ENCODE measurements around the gene KDM4D.
"Not testable (repeated sequence)": the region's sequence is repeated elsewhere in the genome, so short reads cannot be mapped to it uniquely, and the experiment has no call there.

Gene KDM4D

DNA sequence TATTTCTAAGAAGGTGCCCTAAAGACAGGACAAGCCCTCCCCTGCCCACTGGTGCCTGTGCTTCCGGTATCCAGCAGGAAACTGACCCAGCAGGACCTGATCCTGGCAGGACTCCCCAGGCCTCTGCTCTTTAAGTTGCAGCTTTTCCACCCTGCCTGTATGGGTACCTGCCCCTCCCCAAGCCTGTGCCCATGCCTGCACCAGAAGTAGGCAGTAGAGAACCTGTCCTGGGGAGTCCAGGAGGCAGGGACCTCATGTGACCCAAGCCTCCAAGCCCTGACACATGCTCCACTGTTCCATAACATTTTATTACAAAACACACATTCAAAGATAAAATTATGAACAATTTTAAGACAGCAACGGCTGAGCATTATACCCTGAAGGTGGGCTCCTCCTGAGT is 14.3 kb upstream of the KDM4D start:
- no peak for DNase-seq

DNA sequence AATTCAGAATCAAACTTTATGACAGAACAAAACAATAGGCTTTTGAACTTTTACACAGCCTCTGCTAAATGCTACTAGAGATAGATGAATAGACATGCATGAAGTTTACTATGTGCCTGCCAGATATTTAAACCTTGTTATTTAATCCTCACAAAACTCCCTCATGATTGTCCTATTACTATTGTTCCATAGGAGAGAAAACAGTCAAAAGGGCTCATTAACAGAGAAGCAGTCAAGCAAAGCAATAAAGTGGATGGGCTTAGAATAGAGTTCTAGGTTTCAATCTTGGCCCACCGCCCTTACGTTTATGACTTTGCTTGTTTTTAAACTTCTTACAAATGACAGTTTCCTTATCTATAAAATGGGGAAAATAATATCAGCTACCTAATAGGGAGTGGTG is 13.0 kb upstream of the KDM4D start:
- no peak for DNase-seq

DNA sequence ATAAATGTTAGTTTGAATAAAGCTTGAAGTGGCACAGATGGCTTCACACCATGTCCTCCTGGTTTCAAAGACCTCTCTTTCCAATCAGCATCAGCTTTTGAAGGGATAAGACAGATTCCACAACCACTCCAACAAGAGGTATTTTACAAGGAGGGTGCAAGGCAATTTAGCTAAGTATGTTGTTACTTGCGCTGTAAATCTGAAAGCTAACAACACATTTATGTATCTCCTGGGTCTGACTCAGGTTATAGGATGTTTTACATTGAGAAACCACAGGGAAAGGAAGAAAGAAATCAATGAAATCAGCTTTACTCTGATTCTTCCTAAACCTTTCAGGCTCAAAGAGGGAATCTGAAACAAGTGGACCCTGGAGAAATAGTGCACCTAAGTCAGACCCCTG is 12.3 kb upstream of the KDM4D start:
- no peak for DNase-seq

DNA sequence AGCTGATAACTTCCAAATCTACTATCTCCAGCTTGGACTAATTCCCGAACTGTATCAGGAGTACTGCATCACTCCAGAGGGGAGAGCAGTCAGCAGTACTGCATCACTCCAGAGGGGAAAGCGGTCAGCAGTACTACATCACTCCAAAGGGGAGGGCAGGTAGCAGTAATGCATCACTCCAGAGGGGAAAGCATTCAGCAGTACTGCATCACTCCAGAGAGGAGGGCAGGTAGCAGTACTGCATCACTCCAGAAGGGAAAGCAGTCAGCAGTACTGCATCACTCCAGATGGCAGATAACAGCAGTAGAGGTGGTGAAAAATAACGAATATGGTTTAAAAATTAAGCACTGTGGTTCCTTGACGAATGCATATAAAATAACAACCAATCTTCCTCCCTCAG is 8.6 kb upstream of the KDM4D start:
- no peak for DNase-seq

DNA sequence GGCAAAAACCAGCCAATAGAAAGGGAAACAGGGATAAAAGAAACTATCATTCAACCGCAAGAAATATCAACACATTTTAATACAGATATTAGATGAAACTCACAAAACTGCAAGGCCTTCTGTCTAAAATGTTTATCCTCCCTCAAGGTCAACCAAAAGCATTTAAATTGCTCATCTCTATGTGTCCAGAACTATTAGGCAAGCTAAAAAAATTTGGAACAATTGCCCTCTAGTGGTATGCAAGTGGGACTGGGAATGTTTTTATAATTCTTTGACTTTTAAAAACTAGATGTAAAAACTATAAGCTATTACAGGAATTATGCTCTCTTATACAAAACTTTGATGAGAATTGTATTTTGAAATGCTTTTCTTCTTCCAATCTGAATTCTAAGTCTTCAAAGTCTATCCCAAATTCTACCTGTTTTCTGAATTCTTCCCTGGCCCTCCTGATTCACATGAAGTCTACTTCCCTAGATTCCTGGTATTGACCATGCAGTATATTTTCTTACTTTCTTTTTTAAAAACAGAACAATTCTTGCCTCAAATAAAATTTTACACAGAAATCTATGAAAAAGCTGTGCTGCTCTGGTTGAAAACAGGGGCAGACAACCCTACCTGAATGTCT is 5.1 kb upstream of the KDM4D start:
- DNase-seq, result no peak

DNA sequence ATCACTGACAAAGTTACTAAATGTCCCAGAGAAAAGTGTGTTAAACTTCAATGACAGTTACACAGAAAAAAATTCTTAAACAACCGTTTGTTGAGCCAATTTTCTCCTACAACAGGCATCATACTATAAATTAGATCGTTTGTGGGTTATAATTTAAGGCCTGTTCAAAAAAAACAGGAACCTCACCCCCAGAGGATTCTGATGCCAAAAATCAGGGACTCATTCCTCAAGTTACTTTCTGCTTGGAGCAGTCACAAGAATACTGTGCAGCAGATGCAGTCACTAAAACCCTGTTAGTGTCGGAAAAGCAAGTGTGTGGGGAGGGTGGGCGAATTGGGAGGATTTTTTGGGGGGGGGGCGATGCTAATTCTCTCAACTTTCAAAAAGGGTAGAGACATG is 810 bp upstream of the KDM4D start:
- no peak for DNase-seq

DNA sequence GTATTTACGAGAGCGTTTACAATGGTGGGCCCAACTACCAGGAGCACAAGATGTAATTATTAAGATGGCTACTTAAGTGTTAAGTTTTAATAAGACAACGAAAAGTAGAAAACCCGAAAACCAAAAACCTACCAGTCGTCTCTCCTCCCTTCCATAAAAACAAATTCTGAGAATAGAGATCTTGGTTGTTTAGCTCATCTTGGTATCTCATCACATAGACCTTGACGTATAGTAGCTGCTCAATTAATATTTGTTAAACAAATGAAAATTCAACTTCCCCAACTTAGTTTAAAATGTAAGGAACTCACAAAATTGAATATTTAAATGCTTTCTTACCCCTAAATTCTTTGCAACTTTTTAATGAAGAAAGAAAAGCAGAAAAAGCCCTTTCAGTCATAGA is 669 bp downstream of the KDM4D start:
- DNase-seq, result no peak

DNA sequence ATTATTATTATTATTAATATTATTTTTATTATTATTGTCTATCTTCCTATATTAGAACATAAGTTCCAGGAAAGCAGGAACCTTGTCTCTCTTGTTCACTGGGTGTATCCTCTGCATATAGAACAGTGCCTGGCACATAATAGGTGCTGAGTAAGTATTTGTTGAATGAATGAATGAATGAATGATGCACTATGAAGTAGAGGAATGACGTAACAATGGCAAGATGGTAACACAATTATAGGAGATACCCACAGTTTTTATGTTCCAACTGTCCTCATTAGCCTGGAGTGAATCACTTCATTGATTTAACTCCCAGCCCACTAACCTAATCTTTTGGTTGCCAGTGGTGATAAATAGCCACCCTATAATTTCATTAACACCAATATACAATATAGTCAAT is 2.1 kb downstream of the KDM4D start:
- DNase-seq, result no peak

DNA sequence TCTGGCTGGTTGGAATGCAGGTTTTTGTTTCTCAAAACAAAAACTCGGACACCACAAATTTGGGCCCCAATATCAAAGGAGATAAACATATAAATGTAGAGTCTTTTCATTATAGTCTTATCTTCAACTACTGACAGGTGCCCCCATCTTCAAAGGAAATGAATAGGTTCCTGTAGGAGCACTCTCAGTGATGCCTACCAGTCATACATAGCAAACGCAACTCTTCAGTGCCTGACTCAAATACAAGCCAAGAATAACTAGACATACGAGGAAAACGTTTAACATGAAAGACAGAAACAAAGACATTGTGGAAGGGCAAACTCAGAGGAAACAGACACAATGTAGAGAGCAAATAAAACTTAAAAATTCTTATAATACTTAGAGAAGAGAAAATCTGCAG is 13.9 kb downstream of the KDM4D start:
- no peak for DNase-seq

DNA sequence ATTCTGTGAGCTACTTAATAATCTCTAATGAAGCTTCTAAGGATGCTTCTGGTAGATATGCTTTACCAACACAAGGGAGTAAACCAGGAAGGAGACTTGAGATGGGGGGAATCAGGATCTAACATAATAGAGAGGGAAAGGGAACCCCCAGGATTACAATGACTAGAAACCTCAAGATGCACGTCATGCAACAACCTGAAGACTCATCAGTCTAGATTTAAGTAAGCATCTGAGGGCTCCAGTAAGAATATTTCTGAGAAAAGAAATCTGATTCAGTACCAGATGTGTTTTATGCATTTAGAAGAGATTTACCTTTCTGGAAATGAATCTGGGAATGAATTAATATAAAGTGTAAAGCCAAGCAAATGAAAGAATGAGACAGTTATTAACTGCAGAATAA is 15.2 kb downstream of the KDM4D start:
- no peak for DNase-seq

DNA sequence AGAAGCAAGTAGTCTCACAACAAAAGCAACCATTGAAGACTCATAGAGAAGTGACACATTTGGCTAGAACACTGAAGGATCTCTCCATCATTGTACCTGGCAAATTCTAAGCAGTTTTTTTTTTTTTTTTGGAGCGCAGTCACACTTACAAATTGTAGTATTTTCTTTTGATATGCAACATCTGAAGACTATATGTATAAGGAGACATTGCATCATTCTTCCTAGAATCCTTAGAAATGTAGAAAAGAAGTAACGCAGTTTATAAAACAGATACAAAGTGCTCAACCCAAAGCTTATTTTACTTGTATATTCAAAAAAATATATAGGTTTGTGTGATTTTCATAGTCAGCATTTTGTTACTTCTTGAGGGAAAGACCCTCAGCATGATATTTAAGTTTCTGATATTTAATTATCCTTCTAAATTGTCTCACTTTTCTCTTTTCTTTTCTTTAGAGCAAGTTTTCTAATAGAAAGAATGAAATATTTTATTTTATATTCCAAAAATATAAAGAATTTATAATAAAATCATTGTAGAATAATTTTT is 20.0 kb downstream of the KDM4D start:
- no peak for DNase-seq

DNA sequence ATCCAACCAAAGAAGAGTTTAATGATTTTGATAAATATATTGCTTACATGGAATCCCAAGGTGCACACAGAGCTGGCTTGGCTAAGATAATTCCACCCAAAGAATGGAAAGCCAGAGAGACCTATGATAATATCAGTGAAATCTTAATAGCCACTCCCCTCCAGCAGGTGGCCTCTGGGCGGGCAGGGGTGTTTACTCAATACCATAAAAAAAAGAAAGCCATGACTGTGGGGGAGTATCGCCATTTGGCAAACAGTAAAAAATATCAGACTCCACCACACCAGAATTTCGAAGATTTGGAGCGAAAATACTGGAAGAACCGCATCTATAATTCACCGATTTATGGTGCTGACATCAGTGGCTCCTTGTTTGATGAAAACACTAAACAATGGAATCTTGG is 23.9 kb downstream of the KDM4D start:
- DNase-seq, result no peak

DNA sequence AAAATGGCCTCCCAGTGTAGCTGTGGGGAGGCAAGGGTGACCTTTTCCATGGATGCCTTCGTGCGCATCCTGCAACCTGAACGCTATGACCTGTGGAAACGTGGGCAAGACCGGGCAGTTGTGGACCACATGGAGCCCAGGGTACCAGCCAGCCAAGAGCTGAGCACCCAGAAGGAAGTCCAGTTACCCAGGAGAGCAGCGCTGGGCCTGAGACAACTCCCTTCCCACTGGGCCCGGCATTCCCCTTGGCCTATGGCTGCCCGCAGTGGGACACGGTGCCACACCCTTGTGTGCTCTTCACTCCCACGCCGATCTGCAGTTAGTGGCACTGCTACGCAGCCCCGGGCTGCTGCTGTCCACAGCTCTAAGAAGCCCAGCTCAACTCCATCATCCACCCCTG is 24.8 kb downstream of the KDM4D start:
- DNase-seq, result no peak

DNA sequence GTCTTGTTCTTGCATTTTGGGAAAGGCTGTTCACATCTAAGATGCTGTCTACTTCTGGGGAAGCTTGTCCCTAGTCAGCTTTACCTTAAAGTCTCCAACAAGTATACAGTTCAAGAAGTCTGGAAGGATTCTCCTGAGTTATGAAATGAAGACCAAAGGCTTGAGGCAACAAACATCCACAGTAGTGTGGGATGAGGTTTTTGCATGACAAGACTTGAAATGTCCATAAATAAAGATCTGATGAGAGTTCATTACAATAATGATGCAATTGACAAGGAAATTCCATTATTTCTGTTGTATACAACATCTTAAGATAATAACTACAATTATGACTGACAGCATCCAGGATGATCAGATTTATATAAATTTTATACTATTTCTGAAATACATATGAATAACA is 30.2 kb downstream of the KDM4D start:
- no peak for DNase-seq

DNA sequence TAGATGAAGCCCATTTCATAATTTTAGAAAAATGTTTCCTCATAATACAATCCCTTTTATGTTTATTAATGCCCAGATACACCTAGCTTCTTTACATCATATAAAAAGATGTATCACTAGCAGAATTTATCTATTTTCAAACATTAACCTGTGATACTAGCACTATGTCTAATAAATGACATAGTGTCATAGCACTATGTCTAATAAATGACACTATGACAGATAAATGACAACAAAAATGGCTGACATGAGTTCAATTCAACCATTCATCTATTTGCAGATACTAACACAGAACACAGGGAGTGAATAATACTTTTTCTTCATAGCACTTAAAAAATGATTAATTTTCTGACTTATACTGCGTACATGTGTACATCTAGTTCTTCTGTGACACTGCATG is 32.1 kb downstream of the KDM4D start:
- DNase-seq, result no peak

DNA sequence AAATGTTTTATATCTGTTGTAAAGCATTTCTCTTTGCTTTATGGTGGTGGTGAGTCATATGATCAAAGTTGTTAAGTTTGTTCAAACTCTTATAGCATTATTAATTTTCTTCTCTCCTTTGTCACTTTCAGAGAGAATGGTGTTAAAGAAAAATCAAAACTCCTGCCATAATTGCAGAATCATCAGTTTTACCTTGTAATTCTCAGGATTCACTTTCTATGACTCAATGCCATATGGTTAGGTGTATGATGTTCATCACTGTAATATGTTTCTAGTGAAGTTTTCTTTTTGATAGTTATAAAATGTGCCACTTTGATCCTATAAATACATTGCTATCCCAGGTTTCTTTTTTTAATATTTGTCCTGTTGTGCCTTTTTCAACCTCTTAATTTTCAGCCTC is 37.9 kb downstream of the KDM4D start:
- no peak for DNase-seq

DNA sequence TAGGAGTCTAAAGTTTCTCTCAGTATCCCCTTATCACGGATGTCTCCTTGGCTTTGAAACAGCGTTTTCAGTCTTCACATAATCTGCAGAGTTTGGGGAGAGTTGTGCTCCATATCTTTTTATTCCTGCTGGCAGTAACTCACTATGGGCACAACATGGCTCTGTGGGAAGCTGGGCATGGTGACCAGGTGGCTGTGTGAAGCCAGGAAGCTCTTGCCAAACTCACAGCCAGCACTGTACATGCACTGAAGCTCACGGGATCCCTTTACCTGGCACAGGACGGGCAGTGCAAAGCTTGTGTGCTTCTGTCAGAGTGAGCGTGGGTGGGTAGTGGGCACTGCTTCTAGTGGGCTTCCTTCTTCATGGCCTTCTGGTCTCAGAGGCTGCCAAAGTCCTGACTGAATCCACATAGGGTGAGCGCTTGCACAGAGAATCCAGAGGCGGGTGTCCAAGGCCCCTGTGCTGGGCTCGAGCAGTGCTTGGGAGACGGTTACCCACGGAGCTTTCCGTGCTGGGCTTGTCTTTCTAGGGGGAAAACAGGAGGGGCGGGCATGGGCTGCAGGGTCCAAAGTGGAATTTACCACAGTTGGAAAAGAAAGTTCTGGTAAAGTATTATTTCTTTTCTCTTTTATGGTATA is 40.8 kb downstream of the KDM4D start:
- DNase-seq, result no peak

DNA sequence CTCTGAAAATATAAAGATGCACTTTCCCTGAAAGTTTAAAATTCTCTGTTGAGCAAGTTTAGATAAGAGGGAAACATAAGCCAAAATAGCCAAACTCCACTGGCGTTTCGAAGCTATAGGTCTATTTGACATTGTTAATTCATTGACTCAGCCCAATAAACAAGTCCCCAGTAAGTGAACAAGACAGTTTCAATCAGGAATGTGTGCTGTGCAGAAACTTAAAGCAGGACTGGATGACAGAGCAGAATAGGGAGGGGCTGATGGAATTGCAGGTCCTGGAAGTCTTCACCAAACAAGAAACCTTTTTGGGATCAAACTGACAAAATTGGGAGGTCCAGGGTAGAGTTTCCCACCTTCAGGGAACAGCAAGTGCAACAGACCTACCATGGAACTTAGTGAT is 42.6 kb downstream of the KDM4D start:
- DNase-seq, result no peak

DNA sequence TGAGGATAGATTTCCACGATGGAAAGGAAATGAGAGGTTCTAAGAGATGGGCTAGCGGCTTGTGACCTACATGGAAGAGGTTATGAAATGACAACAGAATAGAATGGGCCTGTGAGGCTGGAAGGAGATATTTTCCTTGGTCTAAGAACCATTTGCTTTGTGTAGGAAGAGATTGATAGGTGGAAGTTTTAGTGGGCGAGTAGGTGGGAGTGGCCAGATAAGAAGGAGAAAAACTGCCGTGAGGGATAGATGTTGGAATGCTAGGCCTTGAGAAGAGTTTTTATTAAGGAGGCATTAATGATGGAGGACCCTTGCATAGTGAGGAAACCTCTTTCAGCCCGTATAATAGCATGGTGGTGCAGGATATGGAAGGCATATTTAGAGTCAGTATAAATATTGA is 48.0 kb downstream of the KDM4D start:
- not testable (repeated sequence) for DNase-seq

DNA sequence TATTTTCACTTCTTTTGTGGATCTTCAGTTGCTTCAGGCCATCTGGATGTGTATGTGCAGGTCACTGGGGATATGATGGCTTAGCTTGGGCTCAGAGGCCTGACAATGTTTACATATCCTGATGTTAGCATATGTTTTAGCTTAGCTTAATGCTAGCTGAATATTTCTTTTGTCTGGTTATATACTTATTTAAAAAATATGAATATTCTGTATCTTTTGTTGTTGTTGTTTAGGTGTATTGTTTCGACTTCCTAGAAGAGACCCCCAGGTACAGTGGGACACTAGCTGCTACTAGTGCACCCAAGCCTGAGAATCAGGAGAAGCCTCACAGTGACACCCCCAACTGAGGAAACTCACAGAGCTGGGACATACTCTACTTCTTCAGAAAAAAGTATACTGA is 51.4 kb downstream of the KDM4D start, which contains the start of gene KDM4E:
TSS of gene KDM4E (plus strand) at position 301 of the 400 bp plus-strand sequence. CDS start 300 bp downstream, outside the sequence.
- DNase-seq, result no peak

DNA sequence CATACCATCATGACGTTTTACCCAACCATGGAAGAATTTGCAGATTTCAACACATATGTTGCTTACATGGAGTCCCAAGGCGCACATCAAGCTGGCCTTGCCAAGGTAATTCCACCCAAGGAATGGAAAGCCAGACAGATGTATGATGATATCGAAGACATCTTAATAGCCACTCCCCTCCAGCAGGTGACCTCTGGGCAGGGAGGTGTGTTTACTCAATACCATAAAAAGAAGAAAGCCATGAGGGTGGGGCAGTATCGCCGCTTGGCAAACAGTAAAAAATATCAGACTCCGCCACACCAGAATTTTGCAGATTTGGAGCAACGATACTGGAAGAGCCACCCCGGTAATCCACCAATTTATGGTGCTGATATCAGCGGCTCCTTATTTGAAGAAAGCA is 52.1 kb downstream of the KDM4D start:
- DNase-seq, result not testable (repeated sequence)

DNA sequence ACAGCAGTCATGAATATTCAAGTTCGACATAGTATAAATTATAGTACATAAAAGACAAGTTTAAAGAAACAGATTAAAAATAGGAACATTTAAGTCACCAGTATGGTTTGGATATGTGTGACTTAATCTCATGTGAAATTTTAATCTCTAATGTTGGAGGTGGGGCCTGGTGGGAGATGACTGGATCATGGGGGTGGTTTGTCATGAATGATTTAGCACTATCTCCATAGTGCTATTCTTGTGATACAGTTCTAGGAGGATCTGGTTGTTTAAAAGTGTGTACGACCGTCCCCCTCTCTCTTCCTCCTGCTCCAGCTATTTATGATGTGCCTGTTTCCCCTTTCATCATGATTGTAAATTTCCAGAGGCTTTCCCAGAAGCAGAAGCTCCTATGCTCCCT is 54.8 kb downstream of the KDM4D start:
- DNase-seq, result no peak

DNA sequence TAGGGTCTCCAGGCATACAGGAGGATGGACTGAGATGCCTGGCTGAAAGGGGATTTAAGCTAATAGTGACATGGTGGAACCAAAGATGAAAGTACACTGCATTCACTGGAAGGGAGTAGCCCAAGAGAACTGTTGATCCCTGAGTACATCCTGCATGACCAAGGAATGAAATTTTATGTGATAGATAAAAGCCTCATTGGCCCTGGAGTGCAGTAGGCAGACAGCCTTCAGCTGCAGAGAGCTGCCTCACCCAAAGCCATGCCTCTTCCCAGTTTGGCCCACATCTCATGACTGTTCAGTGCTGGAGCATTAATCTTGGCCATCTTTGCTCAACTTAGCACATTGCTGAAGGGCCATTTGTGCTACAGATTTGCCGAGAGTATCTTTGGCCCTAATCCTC is 59.5 kb downstream of the KDM4D start:
- no peak for DNase-seq

DNA sequence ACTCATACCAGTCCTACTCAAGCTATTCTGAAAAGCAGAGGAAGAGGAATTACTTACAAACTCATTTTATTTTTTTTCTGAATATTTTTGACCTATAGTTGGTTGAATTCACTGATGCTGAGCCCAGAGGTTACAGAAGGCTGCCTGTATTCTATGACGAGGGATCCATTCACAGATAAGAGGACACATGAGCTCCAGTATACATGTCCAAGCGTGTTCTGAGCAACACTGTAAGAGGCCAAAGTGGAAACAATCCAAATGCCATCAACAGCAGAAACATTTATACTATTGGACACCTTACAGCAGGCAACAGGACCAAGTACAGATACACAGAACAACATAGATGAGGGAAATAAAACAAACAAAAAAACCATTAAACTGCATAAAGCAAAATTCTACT is 61.8 kb downstream of the KDM4D start:
- DNase-seq, result no peak
